NB4 (cell line): Measurements from ENCODE around the gene ACP4.
"Not testable (repeated sequence)": the region's sequence is repeated elsewhere in the genome, so short reads cannot be mapped to it uniquely, and the experiment has no call there.

Experiments
- DNase-seq: peaks from one replicate; pipeline ENCODE4 v3.0.0; 2010; ENCODE audit warnings: low read depth
- H3K4me3 ChIP-seq: one replicate; pipeline ENCODE4 v1.5.1; 2011; ENCODE audit warnings: mild to moderate bottlenecking, low read depth, low read length, moderate library complexity
- MYC ChIP-seq: IDR thresholded peaks from 2 replicates; pipeline ENCODE4 v1.6.1; 2011; ENCODE audit warnings: low read depth, low read length
- POLR2A ChIP-seq: IDR thresholded peaks from 2 replicates; pipeline ENCODE4 v1.6.1; 2011; ENCODE audit warnings: mild to moderate bottlenecking; ENCODE audit not compliant: insufficient read length; ENCODE audit errors: extremely low read depth
- TF ChIP-seq, protein P1 (sequence below): IDR thresholded peaks from one replicate; pipeline ENCODE4 v1.5.1; 2012; ENCODE audit warnings: low read depth, low read length
- TF ChIP-seq, protein P2 (sequence below): IDR thresholded peaks from 2 replicates; pipeline ENCODE4 v1.6.1; 2011; ENCODE audit warnings: low read depth, low read length

Gene ACP4

DNA sequence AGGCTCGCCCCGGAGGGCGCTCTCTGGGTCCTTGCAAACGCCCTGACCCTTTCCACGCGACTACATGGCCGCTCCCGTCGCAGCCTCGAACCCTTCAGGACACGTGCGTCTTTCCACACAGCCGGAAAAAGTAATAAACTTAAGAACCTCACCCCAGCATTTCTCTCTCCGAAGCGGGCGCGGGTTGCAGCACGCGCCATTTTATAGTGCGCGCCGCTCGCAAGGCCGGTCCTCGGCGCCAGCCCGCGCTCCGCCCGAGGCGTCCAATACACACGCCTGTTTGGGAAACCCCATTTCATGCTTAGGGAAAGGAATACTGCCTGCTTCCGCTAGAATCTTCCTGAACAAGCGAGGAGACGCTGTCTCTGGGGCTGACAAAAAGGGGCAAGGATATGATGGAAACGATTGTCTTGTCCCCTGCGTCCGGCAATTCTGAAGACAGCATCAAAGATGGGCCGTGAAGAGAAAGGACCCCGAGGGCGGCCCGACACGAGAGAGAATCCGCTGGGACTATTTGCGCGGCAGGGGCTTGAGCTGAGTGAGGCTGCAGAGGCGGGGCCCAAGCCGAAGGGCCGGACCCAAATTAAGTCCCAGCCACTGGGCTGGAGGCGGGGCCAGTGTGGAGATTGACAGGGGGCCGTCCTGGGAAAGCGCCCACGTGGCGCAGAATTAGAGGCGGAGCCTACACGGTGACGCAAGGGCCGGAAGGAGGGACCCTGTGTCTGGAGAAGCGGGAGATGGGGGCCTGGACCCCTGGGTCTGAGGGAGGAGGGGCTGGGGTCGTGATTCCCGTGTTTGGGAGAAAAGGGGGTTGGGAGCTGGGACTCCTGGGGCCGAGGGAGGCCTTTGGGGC lies 14.4 kb downstream of the ACP4 start:
- TF ChIP-seq POLR2A (peak; percentile 98), MYC (peak; percentile 91)
- TF ChIP-seq, protein P1, sequence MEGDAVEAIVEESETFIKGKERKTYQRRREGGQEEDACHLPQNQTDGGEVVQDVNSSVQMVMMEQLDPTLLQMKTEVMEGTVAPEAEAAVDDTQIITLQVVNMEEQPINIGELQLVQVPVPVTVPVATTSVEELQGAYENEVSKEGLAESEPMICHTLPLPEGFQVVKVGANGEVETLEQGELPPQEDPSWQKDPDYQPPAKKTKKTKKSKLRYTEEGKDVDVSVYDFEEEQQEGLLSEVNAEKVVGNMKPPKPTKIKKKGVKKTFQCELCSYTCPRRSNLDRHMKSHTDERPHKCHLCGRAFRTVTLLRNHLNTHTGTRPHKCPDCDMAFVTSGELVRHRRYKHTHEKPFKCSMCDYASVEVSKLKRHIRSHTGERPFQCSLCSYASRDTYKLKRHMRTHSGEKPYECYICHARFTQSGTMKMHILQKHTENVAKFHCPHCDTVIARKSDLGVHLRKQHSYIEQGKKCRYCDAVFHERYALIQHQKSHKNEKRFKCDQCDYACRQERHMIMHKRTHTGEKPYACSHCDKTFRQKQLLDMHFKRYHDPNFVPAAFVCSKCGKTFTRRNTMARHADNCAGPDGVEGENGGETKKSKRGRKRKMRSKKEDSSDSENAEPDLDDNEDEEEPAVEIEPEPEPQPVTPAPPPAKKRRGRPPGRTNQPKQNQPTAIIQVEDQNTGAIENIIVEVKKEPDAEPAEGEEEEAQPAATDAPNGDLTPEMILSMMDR: no peak
- TF ChIP-seq, protein P2, sequence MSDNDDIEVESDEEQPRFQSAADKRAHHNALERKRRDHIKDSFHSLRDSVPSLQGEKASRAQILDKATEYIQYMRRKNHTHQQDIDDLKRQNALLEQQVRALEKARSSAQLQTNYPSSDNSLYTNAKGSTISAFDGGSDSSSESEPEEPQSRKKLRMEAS: peak; percentile 94

DNA sequence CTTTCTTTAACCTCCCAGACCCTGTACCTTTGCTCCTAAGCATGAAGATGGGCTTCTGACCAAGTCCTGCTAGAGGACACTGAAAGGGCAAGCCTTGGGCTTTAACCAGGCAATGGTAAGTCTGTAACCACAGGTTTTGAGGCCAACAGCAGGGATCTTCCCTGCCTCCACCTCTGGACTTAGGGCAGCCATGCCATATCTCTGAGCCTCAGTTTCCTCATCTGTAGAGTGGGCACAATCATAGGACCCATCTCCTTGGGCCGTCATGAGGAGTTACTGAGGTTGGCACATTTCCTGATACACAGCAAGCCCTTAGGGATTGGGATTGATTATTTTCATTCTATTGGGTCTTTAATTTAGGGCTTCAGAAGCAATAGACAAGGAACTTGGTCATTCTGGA lies 18.6 kb downstream of the ACP4 start:
- H3K4me3 ChIP-seq: no peak overlapping the region
- TF ChIP-seq POLR2A: no peak
- TF ChIP-seq, protein P1: no peak
- TF ChIP-seq, protein P2: no peak
- DNase-seq: no peak

More for the DNA sequence above, 14.4 kb downstream of the ACP4 start:
- peak; percentile 98 for DNase-seq
- H3K4me3 ChIP-seq: peak overlapping the region; percentile 91

DNA sequence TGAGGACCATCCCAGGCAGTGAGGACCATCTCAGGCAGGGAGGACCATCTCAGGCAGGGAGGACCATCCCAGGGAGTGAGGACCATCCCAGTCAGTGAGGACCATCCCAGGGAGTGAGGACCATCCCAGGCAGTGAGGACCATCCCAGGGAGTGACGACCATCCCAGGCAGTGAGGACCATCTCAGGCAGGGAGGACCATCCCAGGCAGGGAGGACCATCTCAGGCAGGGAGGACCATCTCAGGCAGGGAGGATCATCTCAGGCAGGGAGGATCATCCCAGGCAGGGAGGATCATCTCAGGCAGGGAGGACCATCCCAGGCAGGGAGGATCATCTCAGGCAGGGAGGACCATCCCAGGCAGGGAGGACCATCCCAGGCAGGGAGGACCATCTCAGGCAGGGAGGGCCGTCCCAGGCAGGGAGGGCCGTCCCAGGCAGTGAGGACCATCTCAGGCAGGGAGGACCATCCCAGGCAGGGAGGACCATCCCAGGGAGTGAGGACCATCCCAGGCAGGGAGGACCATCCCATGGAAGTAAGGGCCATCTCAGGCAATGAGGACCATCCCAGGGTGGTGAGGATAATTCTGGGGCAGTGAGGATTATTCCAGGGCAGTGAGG lies 21.5 kb downstream of the ACP4 start:
- not testable (repeated sequence) for H3K4me3 ChIP-seq, DNase-seq

DNA sequence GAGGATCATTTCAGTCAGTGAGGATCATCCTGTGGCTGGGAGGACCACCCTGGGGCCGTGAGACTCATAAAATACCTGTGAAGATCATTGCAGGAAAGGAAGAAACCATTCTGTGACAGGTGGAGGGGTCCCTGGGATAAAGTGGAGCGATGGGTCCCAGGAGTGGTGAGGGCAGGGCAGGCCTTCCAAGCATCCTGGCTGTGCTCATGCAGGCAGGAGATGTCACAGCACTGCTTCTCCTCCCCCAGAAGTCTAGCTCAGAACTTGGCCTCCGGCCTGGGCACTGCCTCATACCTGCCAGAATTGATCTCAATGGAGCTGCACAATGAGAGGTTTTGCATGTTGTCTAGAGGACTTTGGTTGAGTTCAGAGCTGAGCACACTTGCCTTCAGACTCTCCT lies 22.3 kb downstream of the ACP4 start:
- DNase-seq: no peak
- TF ChIP-seq, protein P2: no peak
- TF ChIP-seq POLR2A (no peak), MYC (no peak)
- TF ChIP-seq, protein P1: no peak
- no peak overlapping the region for H3K4me3 ChIP-seq

DNA sequence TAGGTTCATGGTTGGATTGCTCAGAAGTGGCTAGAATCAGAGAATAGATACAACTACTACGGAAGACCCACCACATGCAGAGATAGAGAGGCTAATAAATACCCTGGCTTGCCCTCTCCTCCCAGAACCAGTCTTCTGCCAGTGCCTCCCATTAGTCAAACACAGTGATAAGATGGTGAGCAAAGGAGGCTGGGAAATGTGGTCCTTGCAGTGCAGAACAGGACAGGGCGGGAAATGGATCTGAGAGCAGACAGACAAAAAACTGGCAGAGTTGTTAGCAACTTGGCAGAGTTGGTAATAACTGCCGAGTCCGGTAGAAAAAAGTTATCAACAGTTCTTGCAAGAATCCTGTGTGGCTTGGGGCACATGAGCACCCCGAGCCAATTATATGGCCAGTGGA lies 24.7 kb downstream of the ACP4 start:
- H3K4me3 ChIP-seq: no peak overlapping the region
- TF ChIP-seq, protein P2: no peak
- no peak for TF ChIP-seq POLR2A
- TF ChIP-seq, protein P1: no peak
- TF ChIP-seq MYC: no peak
- no peak for DNase-seq

DNA sequence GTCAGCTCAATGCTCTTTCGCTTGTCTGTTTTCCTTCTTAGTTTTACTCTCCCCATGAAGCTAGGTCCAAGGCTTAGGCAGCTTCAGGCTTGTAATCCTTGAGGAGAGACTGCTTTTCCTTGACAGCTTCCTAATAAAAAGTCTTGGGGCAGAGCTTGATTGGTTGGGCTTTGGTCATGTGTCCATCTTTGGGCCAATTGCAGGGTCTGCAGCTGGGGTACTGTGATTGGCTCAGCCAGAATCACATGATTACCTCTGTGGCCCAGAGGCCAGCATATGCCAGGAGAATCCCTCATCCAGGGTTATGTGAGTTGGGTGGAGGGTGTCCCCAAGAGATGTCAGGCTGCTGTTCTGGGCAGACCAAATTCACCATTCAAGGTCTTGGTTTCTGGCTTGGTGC lies 25.2 kb downstream of the ACP4 start:
- no peak for DNase-seq
- no peak overlapping the region for H3K4me3 ChIP-seq

More for the DNA sequence above, 25.2 kb downstream of the ACP4 start:
- TF ChIP-seq, protein P2: no peak
- TF ChIP-seq POLR2A (no peak), MYC (no peak)
- TF ChIP-seq, protein P1: no peak
